Amygdala (tissue), 56 donors: ENCODE results near the gene STN1.
"Not testable (repeated sequence)": the region's sequence is repeated elsewhere in the genome, so short reads cannot be mapped to it uniquely, and the experiment has no call there.

Source experiments
- DNase-seq, 56 donors: peaks; one replicate each; lab custom pipeline; 2025; lab: John Stamatoyannopoulos, UW

STN1 gene

DNA sequence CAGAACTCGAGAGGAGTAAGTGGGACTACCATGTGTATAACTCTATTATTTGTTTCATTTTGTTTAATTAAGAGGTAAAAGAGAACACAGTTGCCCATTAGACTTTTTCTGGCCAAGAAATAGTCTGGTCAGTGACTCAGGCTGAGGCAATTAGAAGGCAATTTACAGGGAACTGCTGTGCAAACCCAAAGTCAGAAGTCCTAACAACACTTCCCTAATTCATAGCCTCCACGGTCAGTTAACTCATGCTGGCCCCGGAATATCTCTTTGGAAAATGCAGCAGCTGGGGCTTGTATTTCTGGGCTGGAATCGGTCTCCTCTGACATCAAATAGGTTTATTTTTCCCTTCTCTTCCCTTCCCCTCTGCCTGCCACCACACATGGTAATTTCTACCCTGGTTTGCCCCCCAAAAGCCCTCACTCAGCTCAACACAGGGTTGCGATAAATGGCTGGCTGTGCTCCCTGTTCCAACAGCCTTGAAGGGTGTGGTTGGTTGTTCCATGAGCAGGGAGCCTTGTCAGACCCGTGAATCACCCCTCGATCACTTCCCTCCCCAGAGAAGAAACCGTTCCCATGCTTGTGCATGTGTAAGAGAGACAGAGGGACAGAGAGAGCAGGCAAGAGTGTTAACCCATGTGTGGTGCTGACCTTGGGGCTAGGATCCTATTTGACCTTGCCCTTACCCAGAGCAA, 68.0 kb downstream of the STN1 start:
- DNase-seq: no peak

DNA sequence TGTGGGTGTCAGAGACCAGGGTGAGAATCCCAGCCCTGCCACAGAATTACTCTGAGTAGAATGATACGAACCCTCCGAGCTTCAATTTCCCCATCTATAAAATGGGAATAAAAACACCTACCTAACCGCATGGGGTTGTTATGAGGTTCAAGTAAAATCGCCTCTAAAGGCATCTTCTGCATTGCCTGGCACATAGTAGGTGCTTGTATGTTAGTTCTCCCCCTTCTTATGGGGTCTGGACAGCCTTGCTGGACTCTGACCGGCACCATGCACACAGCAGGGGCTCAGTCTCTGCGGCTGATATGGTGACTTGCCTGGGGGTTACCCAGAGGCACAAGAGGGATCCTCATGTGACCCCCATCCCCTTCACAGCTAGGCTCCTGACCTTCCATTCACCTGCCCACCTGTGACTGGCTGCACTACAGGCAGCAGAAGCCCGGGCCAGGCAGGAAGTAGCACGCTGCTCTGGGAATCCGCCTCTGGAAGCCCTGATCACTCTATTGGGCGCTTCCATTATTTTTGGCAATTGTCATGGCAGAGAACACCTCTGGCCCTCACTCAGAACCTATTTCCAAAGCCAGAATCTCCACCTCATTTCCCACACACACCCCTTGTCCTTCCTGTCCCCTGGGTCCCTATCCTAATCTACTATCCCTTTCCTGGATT, 68.6 kb downstream of the STN1 start:
- DNase-seq: no peak

DNA sequence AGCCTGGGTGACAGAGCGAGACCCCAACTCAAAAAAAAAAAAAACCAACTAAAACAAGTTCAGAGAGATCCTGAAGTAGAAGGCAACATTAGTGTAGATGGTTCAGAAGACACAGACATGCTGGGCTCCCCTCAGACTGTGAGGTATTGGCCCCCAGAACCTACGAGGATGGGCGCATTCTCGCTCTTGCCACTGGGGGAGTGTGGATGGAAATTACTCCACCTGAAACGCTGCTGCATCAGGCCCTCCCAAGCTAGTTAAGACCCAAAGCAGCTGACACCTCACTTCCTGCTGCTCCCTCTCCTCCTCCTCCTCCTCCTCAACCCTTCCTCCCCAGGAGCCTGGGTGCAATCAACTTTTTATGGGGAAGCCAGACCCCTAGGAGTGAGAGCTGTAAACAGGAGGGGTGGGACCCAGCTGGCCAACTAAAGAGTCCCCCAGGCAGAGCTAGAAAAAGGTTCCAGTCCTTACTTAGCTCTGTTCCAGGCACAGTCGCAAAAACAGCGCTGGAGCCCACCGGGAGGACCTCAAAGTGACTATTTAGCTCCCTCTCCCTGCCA, 70.0 kb downstream of the STN1 start:
- DNase-seq: no peak

DNA sequence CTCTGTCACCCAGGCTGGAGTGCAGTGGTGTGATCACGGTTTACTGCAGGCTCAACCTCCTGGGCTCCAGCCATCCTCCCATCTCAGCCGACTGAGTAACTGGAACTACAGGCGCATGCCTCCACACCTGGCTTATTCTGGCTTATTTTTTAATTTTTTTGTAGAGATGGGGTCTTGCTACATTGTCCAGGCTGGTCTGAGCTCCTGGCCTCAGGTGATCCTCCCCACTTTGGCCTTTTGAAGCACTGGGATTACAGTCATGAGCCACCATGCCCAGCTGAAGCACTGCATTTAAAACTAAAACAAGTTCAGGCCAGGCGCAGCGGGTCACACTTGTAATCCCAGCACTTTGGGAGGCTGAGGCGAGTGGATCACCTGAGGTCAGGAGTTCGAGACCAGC, 70.6 kb downstream of the STN1 start:
- DNase-seq: no peak

DNA sequence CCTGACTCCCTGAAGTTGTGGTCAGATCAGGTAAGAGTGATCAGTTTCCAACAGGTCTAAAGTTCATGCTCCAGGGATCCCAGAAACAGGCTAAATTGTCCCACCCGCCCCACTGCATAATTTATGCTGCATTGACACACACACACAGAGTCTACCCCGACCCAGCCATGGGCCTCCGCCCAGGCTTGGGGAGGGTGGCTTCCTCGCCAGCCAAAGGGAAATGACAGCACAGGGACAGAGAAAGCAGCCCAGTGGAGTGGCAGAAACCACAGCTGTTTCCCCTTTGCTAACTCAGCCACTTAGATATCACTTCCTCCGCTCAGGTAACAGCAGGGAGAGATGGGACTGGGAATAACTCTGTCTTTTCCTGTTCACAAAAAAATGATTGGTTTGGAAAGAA, 72.0 kb downstream of the STN1 start:
- DNase-seq: no peak

DNA sequence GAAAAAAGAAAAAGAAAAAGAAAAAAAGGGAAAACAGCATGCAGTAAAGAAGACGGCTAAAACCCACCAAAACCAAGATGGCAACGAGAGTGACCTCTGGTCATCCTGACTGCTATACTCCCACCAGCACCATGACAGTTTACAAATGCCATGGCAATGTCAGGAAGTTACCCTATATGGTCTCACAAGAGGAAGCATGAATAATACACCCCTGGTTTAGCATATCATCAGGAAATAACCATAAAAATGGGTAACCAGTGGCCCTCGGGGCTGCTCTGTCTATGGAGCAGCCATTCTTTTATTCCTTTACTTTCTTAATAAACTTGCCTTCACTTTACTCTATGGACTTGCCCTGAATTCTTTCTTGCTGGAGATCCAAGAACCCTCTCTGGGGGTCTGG, 72.6 kb downstream of the STN1 start:
- not testable (repeated sequence) for DNase-seq

DNA sequence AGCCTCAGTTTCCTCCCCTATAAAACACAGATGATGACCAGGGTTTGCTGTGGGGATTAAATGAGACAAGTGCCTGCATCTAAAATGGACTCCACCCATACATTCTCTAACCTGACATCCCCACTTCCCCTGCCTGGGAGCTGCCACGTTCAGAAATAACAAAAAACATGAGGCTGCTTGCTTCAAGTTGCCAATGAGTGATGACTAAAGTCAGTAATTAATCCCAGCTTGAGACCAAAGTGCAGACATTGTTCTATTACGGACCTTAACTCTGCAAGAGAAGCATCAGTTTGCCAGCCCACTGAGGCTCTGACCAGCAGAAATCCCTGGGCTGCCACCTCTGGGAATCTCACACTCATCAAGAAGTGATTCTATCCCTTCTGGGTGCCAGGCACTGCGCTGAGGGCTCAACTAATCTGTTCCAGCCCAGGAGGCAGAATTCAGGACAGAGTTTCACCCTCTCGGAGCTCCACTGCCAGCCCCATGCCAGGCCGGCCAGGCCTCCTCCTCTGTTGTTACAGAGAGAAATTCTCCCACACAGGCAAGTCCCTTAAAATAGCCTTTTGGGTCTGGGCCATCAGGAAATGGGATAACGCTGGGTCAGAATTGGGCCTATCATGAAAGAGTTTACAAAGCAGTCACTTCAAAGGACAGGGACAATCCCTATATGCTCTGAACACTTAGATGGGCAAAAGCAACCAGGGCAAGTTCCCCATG, 74.0 kb downstream of the STN1 start:
- DNase-seq: no peak

DNA sequence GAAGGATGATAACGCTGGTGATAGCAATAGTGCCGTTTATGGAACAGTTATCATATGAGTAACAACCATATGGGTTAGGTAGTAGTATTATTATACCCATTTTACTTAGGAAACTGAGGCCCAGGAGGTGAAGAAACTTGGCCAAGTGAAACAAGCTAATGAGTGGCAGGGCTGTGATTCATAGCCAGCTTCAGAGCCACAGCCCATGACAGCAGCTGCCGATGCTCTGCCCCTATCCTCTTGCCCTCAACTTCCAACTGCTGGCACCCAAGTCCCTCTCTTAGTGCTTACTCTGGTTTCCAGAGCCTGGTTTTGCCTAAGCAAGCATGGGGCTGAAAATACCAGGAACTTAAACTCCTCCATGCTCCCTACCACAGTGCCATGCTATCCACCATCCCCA, 74.9 kb downstream of the STN1 start:
- no peak for DNase-seq

DNA sequence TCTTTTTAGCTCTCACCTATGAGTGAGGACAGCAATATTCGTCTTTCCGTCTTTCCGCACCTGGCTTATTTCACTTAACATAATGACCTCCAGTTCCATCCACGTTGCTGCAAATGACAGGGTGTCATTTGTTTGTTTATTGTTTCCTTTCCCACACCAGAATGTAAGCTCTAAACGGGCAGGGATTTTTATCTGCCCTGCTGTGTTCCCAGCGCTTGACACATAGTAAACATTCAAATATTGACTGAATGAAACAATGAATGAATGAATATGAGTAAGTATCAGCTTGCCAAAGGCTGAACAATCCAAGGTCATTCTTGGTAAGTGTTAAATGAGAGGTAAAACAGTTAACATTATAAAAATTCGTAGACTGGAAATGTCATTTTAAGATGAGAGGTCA, 75.4 kb downstream of the STN1 start:
- no peak for DNase-seq

DNA sequence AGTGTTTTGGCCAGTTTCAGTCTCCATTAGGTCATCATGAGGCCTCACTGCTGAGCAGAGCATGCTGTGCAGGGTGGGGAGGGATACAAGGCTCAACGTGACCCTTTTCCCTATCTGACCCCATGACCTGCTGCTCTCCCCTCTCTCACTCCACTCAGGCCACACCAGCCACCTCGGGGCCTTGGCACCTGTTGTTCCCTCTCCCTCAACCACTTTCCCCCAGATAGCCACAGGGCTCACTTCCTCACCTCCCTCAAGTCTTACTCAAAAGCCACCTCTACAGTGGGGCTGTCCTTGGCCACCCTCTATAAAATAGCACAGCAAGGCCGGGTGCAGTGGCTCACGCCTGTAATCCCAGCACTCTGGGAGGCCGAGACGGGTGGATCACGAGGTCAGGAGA, 76.5 kb downstream of the STN1 start:
- DNase-seq: no peak

DNA sequence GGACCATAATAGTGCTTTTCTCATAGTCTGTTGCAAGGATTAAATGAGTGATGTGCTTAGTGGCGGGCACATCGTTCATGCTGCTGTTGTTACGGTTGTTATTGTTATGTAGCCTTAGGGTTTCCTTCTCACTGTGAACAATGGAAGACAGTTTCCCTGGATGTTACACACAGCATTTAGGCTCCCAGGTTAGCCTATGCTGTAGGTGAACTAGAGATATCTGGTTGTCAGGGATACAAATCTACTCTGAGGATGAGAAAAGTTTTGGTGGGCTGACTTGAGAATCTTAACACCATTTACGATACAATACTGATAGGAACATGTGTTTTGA, 77.3 kb downstream of the STN1 start:
- DNase-seq: no peak

DNA sequence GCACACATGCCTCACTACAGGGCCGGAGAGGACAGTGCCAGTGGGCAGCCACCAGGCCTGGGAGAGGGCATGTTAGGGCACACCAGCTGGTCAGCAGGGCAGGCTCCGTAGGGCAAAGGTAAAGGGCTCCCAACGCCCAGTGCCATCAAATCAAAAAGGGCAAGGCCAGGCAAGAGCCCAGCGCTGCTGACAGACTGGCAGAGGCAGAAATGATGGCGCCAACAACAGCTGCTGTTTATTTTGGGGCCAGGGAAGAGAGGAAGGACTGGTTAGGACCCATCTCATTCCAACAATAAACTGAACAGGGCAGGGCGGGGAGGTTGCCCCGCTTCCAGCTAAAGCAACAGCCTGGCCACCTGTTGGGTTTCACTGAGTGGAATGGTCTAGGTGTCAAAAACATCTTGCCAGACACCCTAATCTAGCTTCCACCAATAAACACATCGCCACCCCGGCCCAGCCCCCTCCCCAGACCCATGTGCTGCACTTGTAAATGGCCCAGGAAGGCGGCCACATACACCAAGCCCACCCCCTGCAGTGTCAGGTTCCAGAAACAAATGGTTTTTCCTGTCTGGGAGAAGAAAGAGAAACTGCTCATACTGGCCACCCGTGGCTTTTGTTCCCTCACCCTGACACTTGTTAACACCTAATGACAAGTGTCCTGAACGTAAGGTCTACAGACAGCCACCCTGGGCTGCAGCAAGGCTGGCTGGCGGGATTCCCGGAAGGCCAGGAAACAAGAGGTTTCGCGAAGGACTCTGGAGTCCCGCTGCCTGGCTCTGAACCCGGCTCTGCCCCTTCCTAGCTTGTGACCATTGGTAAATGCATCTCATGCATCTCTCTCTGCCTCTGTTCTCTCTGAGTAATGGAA, 77.9 kb downstream of the STN1 start:
- DNase-seq: peak in 17 of 56 donors; percentile 11 to 59 (median 31)

DNA sequence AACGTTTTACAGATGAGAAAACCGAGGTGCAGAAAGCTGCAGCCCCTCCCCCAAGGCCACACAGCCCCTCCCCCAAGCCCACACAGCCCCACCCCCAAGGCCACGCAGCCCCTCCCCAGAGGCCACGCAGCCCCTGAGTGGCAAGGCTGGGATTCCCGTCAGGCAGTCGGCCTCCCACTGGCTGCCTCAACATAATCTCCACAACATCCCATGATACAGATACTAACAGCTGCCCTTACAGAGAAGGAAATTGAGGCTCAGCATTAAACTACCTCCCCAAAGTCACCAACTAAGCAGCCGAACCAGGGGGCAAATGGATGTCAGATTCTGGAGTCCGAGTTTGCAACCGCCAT, 78.5 kb downstream of the STN1 start:
- DNase-seq: no peak

DNA sequence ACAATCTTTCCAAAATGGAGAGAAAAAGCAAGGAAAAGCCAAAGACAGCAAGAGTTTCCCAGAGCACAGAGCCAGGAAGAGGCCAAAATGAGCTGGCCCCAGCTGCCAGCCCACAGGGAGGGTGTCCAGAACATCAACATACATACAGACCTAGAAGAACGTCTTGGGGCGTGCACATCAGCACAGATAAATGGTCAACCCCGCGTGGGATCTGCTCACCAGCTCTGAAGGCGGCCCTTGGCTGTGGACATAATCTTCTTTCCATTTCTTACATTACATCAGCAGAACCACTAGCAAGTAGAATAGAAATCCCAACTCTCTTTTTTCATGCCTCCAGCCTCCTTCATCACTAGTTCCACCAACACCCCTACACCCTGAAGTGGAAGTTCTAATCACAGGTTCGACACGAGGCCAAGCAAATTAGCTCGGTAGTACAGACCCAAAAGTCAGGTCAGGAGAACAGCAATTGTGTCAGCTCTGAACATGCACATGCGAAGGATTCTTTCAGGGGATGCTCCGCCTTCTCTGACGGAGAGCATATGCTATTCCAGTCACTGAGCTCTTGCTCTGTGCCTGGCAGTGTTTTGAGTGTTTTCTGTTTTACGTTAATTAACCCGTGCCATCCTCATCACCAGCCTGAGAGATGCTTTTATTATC, 79.0 kb downstream of the STN1 start:
- DNase-seq: no peak

DNA sequence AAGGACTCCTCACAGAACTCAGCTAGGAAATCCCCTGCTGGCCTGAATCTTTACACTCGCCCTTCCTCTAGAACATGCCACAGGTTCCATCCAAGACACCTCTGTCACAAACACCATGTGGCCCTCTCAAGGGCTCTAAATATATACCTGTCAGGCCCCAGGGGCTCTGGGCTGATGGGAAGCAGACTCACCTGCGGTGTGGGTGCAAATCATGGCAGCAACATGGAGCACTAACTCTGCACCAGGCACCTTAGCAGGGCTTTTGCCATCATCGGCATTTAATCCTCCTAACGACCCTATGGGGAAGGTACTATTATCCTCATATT, 80.0 kb downstream of the STN1 start:
- no peak for DNase-seq

DNA sequence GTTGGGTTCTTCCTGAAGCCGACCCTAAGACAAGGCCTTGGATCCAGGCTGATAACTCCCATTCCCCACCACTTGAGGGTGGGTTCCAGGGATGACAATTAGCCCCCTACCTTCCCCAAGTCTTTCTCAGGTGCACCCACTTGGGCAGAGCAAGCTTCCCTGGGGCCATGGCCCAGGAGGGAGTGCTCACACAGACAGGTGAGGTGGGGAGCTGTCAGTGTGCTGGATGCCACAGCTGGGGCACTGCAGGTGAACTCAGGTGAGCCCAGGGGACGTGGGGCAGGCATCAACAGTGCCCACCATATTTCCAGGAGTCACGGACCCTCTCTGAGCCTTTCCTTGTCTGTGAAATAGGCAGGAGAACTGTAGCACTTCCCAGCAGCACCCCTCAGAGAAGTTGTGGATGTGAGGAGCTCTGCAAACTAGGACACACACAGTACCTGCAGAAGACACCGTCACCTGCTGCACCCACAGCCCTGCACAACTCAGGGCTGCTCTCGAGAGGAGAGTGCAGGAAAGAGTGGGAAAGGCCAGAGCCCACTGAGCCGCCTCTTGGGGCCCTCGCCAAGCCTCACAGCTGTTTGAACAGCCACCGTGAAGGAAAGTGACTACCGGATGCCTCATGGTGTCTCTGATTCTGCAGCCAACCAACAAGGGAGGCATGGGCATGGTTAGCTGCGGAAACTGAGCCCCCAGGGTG, 80.5 kb downstream of the STN1 start:
- no peak for DNase-seq

DNA sequence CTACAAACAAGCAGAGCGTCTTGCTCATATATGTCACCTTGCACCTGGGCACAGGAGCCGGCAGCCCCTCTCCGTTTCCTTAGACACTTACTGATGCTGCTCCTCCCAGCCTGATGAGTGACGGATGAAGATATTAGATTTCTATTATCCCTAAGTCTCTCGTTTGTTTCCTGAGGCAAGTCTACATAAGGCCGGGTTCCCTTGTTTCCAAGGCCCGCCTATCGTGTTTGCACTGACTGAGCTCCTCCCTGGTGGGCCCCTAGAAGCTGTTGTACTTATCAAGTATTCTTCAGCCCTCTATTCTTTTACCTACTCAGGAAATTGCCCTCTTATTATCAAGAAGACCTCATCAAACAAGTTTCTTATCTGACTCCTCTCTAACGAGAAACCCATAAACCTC, 81.1 kb downstream of the STN1 start:
- no peak for DNase-seq

DNA sequence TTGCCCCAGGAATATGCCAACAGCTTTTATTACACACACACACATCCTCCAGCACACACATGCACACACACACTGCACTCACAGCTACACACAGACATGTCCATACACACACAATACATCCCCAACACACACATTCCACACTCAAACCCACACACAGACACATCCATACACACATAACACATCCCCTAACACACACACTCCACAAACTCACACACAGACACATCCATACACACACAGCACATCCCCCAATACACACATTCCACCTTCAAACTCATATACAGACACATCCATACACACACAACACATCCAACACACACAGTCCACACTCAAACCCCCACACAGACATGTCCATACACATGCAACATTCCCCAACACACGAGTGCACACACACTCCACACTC, 81.7 kb downstream of the STN1 start:
- DNase-seq: no peak

DNA sequence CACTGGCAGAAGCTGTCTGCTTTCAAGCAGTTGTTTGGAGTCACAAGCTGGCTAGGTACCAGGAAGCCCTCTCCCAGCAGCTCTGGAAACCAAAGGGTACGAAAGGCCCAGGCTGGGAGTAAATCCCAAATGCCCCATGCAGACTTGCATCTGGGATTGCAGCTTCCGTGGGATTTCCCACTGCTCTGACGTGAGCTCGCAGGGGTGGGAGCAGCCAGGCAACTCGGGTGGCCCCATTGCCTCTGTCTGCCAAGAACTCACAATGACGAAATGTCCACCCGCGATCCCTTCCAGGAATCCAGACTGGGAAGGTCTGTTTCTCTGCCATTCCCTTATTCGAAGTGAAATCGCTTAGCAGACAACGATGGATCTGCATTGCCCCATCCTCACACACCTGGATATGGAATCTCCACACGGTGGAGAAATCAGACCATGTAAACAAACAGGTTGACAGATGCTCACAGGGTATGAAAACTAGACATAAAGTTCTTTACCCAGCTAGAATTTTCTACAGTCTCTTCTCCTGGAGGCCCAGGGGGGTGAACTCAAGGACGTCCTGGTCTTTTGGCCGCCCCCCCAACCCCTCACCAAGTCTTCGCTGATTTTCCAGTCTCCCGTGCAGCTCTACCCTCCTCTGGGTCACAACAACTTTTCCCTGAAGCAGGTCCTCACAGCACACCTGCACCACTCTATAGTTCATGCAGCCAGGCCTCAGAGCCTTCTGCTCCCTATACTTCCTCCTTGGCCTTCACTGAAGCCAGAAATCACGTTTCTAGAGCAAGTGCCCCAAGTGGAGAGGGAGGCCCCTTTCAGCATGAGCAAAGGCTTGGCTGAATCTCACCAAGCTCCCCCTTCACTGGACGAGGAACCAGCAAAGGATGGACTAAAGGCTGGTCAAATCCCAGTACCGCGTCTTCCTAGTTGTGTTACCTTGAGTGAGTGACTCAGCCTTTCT, 82.6 kb downstream of the STN1 start:
- DNase-seq: peak in 14 of 56 donors; percentile 10 to 66 (median 26)
